ENCODE data around the gene PUS3.
"Not testable (repeated sequence)": the region's sequence is repeated elsewhere in the genome, so short reads cannot be mapped to it uniquely, and the experiment has no call there.

PUS3 gene

GRCh38 chr11:125872138-125872491 is 30.9 kb downstream of the PUS3 start:
- DNase-seq (ENCODE audit: low spot score), result no peak

- DNase-seq (ENCODE audit: low spot score), result peak; percentile 34
These were observed 31.4 kb downstream of the PUS3 start for GRCh38 chr11:125871391-125872137.

GRCh38 chr11:125869521-125869920 is 33.5 kb downstream of the PUS3 start:
- no peak for DNase-seq (ENCODE audit: low spot score)

- not testable (repeated sequence) for DNase-seq (ENCODE audit: low spot score)
These were observed 37.7 kb downstream of the PUS3 start for GRCh38 chr11:125865354-125865753.

- not testable (repeated sequence) for DNase-seq (ENCODE audit: low spot score)
These were observed 40.2 kb downstream of the PUS3 start for GRCh38 chr11:125862786-125863185.

GRCh38 chr11:125857670-125858069 is 45.3 kb downstream of the PUS3 start:
- DNase-seq (ENCODE audit: low spot score), result not testable (repeated sequence)

GRCh38 chr11:125846188-125846587 is 56.8 kb downstream of the PUS3 start:
- DNase-seq (ENCODE audit: low spot score), result no peak

Data from SK-N-DZ (cell line).